Fibroblast of the conjunctiva (primary cell): ENCODE measurements around the gene MAP3K4.
A peak's percentile ranks its signal among the peaks of the same experiment; 100 is the strongest.
"Not testable (repeated sequence)": the region's sequence is repeated elsewhere in the genome, so short reads cannot be mapped to it uniquely, and the experiment has no call there.

Source experiments
- DNase-seq: peaks from one replicate; pipeline ENCODE4 v3.0.0-alpha.2; 2010; ENCODE audit warnings: low read depth

The MAP3K4 gene

DNA sequence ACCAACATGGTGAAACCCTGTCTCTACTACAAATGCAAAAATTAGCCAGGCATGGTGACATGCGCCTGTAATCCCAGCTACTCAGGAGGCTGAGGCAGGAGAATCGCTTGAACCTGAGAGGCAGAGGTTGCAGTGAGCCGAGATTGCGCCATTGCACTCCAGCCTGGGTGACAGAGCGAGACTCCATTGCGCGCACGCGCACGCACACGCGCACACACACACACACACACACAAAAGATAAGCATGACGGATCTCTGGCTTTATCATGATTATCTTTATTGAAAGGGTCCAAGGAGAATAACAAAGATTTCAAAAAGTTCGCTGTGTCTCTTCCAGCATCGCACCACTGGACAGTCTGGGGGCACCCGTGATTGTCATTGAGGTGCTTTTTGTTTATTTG, 19.0 kb upstream of the MAP3K4 start:
- not testable (repeated sequence) for DNase-seq

DNA sequence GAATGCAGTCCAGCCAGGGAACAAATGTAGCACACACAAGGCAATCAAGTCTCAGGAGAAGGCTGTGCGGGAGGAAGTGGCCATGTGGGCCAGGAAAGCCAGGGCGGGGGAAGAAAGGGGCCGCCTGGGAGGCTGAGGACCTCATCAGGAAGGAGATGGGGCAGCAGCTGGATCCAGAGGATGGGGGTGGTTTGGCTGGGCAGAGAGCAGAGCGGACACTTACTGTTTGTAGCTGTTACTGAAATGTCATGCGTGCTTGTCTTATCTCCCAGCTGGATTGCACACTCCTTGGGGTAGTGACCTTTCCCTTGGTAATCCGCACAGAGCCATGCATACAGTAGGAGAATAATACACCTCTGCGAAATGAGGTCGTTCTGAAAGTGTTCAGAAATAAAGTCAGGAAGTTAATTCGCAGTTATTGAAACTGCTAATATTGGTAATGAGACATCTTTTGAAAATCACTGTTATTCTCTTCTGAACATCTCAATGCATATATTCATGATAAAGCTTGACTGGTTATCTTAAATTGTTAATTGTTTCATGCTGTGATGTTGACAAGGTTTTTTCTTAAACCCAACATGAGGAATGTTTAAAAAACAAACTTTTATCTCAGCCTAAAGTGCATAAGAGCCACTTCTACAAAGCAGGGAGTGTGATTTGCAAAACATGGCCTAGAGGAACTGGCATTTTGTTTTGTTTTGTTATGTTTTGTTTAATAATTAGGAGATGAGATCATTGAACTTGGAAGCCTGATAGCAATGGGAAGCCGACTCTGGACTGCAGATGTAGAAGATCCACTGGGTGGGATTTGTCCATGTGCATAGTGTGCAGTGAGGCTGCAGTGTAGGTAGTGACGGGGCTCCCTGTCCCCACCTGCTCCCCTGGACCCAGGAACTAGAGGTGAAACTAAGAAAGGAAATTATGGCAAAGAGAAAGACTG, 18.0 kb upstream of the MAP3K4 start:
- DNase-seq = no peak

DNA sequence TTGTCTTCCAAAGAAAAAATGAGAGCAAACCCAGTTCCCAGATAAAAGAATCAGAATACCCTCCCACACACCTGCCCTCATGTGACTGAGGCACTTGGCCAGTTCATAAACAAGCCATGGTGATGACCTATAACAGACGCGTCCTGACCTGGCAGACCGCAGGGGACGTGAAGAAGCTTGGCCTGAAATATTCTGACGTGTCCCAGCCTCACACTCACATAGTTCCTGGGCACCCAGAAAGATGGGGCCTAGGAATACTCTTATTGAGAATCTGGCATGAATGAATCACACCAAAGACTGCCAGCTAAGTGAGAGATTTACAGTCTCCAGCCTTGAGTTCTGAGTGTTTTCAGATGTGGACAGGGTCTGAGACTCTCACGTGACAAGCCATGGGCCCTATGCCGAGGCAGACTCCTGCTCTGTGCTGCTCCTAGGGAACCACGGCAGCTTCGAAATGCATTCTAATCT, 17.2 kb upstream of the MAP3K4 start:
- DNase-seq = peak; percentile 92

DNA sequence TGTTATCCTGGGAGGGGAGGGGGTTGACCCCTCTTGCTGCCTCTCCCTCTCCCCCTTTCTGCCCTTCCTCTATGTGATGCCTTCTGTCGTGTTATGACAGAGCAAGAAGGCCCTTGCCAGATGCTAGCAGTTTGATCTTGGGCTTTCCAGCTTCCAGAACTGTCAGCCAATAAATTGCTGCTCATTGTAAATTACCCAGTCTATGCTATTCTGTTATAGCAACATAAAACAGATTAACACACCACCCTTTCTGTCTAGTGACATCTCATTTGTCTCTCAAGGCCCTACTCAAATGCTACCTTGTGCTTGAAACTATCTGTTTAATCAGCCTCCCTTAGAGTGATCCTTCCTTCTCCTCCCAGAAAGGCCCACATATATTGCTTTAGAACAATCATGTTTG, 16.4 kb upstream of the MAP3K4 start:
- DNase-seq = no peak

DNA sequence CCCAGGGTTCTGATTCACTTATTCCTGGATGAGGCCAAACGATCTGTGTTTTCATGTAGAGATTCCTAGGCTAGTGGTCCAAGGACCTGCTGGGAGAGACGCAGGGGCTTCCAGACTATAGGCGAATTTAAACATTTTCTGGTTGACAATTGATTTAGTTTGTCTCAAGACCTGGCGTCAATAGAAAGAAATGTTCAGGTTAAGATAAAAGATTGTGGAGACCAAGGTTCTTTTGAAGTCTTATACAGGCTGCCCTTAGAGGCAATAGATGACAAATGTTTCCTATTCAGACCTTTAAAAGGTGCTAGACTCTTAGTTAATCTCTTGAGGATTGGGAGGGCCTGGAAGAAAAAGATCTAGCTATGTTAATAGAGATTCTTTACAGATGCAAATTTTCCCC, 15.6 kb upstream of the MAP3K4 start:
- DNase-seq = not testable (repeated sequence)

DNA sequence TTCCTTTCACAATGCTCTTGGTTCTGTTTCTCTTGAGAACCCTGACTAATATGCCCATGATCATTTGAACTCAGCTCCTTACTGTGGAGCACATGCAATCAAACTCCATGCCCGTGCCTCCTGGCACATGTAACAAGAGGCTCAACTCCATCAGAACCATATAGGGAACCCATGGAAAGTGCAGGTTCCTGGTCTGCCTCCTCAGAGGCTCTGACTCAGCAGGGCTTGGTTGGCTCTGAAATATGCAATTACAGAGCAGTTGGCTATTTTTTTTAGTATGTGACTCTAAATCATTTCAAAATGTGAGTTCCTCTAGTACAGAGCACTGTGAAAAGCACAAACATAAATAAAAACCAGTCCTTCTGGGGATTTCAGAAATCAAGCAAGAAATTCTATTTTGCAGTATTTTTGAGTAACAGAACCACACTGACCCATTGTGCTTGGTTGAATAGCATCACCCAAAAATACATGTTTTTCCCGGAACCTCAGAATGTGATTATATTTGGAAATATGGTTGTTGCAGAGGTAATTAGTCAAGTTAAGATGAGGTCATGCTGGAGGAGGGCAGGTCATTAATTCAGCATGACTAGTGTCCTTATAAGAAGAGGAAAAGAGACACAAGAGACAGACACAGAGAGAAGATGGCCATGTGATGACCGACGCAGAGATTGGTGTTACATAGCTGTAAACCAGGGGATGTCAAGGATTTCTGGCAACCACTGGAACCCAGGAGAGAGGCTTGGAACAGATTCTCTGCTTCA, 13.2 kb upstream of the MAP3K4 start:
- no peak for DNase-seq

DNA sequence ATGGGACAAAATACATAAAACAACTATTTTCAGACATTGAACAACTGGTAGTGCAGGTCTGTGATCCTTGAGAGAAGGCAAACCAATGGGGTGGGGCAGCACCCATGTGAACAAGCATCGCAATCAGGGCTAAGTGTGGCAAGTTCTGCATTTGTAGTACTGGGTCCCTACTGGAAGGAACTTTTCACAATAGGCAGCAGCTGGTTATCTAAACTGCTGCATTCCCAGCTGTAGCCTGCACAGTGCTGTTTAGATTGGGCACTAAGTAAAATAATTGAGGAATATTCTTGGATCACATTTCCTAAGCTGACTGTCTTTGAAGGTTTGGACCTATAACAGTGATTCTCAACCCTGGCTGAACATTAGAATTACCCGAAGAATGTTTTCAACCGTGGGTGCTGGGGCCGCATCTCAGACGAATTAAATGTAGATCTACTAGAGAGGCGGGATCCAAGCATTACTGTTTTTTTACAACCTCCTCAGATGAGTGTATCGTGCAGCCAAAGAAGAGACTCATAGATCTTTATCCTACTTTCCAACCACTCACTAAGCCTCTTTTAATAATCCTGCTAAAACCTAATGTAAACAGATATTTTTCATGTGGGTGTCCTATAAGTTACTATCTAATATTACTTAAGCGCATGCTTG, 12.4 kb upstream of the MAP3K4 start:
- no peak for DNase-seq

DNA sequence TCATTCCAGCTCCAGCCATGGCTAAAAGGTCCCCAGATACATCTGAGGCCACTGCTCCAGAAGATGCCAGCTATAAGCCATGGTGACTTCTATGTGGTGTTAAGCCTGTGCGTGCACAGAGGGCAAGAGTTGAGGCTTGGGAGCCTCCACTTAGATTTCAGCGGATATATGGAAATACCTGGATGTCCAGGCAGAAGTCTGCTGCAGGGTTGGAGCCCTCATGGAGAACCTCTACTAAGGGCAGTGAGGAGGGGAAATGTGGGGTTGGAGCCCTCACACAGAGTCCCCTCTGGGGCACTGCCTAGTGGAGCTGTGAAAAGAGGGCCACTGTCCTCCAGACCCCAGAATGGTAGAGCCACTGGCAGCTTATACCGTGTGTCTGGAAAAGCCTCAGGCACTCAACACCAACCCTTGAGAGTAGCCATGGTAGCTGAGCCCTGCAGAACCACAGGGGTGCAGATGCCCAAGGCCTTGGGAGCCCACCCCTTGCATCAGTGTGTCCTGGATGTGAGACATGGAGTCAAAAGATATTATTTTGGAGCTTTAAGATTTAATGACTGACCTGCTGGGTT, 8.1 kb upstream of the MAP3K4 start:
- DNase-seq = not testable (repeated sequence)

DNA sequence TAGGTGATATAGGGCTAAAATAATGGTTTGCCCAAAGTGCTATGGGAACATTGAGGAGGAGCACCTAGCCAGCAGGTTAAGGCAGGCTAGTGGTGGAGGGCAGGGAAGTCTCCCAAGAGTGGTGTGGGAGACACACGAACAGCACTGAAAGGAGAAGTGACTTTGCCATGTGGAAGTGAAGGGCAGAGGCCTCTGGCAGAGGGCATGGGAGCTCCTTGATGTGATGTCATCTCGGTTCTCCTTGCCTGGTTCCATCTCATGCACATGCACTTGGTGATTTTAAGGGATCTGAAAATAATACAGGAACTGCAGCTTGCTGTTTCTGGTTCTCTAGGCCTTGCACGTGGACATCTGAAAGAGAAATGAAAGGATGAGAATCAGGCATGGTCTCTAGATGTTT, 4.7 kb upstream of the MAP3K4 start:
- no peak for DNase-seq

DNA sequence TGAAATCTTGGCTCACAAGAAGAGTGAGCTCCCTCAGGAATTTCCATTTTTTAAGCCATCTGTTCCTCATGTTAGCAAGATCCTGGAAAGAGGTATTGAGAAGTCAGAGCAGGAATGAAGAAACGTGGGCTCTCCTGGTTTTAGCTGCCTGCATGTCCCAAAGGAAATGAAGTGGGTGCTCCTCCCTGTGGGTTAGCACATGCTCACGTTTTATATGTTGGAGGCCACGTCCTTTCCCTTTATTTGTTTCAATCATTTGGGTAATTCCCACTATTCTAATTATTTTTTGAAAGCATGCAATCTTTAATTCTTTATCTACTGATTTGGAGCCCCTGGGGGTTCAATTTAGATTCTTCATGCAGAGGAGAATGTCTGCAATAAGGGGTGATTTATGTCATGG, 4.3 kb upstream of the MAP3K4 start:
- DNase-seq = no peak

DNA sequence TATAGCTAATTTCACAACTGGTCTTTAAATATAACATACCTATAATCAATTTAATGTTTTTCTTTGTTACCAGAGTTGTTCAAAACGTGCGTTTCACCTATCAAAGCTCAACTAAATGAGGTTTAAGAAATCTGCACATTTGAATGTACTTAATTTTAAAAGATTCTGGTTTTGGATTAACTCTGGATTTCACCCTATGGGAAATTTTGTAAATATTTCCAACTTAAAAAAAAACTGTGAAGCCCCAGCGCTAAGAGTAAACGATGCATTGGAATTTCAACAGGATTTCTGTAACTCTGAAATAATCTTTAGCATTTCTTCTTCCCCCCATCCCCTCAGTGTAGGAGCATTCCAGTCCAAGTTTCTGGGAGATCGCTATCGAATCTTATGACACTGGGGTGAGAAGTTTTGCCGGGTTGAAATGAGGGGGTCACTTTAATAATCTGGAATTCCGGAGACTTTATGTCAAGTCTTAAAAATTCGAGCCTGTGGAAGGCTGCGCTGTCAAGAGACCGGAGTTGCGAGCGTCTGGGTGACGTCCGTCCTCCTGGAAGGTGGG, 643 bp upstream of the MAP3K4 start:
- no peak for DNase-seq

DNA sequence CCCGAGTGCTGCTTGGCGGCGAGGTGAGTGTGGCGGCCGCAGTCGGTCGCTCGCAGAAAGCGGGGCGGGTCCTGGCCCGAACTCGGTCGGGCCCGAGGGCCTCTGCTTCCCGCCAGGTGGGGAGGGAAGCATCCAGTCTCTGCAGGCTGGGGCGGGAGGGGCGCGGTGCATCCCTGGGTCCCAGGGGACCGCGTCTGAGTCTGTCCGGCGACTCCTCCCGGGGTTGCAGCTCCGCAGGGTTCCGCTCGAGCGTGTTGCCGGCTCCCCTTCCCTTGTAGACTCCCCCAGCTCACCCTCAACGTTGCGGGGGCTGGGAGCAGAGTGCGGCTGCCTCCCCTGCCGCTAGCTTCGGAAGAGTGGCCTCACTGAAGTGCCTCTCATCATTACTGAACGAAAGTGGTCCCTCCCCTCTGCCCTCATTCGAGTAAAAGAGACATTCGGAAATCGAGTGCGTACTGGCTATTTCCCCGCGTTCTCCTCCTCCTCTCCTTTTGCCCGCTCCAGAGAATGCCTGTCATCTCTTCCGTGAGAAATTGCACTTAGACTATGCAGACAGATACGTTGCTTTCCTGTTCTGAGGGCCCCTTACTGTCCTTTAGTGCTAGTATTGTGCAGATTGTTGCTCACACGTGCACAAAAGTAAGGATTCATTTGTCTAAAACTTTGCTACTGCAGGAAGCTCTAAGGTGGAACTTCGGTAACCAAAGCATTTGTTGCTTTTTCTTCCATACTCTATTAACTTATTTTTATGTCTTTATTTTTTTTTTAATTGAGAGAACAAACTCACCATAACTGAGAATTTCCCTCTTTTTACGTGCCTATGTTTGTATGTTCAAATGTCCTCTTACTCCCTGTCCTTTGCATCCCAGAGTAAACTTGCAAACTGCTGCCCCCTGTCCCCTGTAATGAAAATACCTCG, 751 bp downstream of the MAP3K4 start:
- DNase-seq = peak; percentile 71

DNA sequence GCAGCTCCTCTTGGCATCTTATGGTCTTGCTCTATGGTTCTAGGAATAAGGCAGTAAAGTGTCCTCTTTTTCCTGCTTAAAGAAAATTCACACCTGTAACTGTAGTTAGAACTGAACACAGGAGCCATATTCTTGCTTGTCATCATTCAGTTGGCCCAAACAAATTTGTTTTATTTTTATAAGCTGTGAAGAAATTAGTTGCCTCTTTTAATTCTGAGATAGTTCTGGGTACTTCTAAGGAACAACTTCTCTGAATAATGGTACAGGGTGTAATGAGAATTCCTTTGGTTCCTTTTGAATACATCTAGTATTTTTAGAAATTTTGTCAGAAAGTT, 1.4 kb downstream of the MAP3K4 start:
- DNase-seq = no peak

DNA sequence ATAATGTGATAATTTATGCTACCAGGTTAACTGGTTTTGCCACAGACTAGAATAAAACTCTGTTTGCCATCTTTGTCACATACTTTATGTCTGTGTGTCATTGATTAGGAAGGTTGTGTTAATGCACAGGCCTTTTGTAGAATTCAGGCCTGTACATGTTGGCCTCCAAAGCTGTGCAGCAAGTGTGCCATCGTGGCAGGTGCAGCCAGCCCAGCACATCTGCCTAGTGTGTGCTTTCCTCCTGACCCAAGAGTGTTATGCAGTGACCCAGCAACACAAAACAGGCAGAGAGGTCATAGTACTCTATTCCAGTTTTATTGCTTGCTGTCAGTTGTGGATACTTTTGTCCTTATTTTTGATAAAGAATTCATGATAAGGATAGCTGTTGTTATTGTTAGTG, 3.7 kb downstream of the MAP3K4 start:
- DNase-seq = no peak

DNA sequence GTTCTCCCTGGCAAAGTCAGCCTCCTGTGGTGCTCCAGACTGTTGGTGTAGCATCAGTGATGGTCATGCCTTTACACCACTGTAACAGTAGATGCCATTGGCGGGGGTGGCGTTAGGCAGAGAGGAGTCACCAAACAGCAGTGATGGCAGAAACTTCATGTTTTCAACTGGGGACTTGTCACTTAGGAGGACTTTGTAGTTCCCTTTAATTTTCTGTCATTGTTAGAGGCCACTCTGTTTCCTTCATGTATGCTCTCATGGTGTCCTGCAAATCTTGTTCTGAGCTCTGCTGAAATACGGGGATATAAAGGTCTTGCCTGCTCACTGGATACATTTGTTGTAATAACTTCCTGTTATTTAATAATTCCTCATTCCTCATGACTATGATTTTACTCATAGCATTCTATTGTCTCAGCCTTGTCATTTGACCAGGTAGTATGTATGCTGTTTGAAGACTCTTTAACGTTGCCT, 4.6 kb downstream of the MAP3K4 start:
- no peak for DNase-seq

DNA sequence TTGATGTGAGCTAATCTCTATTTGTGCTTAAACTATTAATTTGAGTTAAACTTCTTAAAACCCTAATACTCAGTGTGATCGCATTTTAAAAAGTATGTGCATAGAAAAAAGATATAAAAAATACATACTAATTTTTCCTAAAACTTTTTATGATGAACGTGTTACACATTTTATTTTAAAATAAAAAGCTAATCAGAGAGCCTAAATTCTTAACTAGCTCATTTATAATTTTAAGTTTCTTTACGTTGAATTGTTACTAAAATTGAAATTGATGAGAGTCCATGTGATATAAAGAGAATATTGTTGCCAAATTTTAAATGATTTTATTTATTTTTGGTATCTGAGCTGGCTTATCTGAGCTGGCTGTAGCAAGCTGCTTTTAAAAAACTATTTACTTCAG, 6.6 kb downstream of the MAP3K4 start:
- DNase-seq = no peak

DNA sequence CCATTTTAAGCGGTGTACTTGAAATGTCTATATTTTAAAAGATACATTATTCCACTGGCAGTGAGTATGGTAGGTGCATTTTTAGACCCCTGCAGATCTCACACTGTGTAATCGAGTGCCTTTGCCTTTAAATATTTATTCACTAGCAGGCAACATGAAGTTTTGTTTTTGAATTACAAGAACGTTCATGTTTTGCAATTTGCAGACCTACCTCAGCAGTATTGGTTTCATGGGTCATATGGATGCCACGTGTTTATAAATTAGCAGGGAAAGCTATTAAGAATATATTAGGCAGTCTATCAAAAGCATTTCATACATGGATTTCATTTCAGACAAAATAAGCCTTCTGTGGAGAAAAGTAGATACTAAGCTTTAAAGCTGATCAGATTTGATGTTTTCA, 7.2 kb downstream of the MAP3K4 start:
- no peak for DNase-seq

DNA sequence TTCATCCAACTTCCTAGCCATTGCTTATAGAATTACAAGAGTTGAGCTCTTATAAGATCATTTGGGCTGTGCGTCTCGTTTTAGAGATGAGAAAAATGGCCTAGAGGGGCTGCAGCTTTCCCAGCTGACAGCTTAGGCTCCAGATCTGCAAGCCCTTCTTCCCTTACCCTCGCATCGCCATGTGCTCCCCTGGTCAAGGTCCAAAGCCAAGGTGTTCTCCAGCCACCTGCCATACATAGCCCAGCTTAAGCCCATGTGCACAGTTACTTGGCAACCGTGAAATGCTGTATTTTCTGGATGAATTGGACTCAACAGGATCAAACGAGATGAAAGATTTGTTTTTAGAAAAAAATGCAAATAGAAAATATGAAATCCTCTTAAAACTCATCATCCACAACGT, 7.9 kb downstream of the MAP3K4 start:
- no peak for DNase-seq

DNA sequence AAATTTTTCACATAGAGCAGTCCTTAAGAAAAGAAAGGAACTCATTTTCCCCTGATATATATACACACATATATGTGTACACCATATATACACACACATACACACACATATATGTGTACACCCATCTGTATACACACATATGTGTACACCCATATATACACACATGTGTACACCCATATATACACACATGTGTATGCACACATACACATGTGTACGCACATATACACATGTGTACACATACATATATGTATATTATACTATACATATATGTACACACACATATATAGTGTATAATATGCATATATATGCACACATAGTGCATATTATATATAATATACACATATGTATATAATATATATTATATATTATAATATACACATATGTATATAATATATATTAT, 9.1 kb downstream of the MAP3K4 start:
- DNase-seq = no peak

DNA sequence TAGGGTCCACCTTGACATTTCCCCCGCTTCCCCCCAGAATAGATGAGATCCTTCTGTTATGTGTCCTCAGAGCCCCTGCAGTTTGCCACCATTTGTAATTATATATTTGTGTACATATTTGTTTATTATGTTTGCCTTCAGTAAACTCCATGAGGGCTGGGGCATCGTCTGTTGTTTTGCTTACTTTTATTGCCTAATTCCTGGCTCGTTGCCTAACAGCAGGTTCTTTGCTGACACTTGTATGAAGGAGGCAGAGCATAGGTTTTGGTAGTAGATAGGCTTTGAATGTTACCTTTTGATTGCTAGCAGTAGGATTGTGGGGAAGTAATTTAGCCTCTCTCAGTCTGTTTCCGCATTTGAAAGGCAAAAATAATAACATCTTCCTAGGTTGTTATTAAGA, 9.9 kb downstream of the MAP3K4 start:
- DNase-seq = no peak

DNA sequence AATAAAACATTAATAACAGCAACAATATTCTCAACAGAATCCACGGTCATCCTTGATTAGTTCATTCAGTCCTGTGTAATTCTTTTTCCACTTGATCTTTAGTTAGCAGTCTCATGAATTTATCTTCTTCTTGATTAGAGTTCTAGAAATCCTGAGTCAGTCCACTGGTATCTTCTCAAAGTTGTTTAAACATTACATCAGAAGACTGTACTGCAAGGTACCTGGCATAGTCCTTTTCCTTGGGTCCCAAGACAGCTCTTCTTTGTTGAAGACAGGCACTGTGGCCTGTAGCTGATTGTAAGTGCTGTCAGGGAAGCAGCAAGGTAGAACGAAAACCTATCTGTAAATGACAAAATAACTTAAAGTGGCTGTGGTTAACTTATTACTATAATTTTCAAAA, 11.8 kb downstream of the MAP3K4 start:
- DNase-seq = no peak
